ENCODE measurements around the gene C1QTNF8.

C1QTNF8 gene

GRCh38 chr16:1045993-1046911, 49.8 kb downstream of the C1QTNF8 start:
- no peaks in the 10 kb centered on the region for H3K79me2 ChIP-seq (ENCODE audit: insufficient read depth, low read length)
- H2AFZ ChIP-seq (ENCODE audit: low read depth, low read length): no peak overlapping the region
- H3K9ac ChIP-seq (ENCODE audit: low read depth, low read length): no peak overlapping the region
- H3K27me3 ChIP-seq (ENCODE audit: insufficient read depth, low read length, poor library complexity): no peaks in the 10 kb centered on the region
- no peak for TF ChIP-seq EZH2 (IDR thresholded peaks at IDR 0.05; ENCODE audit: borderline replicate concordance, low read depth, low read length, severe bottlenecking)
- H3K36me3 ChIP-seq (ENCODE audit: insufficient read depth, low read length): no peaks in the 10 kb centered on the region
- H3K4me2 ChIP-seq (ENCODE audit: insufficient read depth, low read length): no peak overlapping the region
- no peaks in the 10 kb centered on the region for H3K4me1 ChIP-seq (ENCODE audit: insufficient read depth, low read length)
- H4K20me1 ChIP-seq (ENCODE audit: insufficient read depth, low read length): no peaks in the 10 kb centered on the region
- DNase-seq (no peak), ATAC-seq (ENCODE audit: insufficient read depth, low read depth) (no peak)
- no peak overlapping the region for H3K4me3 ChIP-seq (ENCODE audit: low read depth in 1 of 2, low read length in 2 of 2)
- peaks cover 2% of the 10 kb centered on the region for H3K9me3 ChIP-seq (ENCODE audit: insufficient read depth, low read length, severe bottlenecking)
- no peak overlapping the region for H3K27ac ChIP-seq (ENCODE audit: low read length)

- Histone ChIP-seq H3K4me2 (ENCODE audit: insufficient read depth, low read length) (no peak overlapping the region), H3K27me3 (ENCODE audit: insufficient read depth, low read length, poor library complexity) (no peaks in the 10 kb centered on the region), H3K4me1 (ENCODE audit: insufficient read depth, low read length) (no peaks in the 10 kb centered on the region), H3K9me3 (ENCODE audit: insufficient read depth, low read length, severe bottlenecking) (peaks cover 2% of the 10 kb centered on the region), H3K79me2 (ENCODE audit: insufficient read depth, low read length) (no peaks in the 10 kb centered on the region), H2AFZ (ENCODE audit: low read depth, low read length) (no peak overlapping the region), H3K9ac (ENCODE audit: low read depth, low read length) (no peak overlapping the region), H3K27ac (ENCODE audit: low read length) (no peak overlapping the region), H3K36me3 (ENCODE audit: insufficient read depth, low read length) (no peaks in the 10 kb centered on the region), H3K4me3 (ENCODE audit: low read depth in 1 of 2, low read length in 2 of 2) (no peak overlapping the region), H4K20me1 (ENCODE audit: insufficient read depth, low read length) (no peaks in the 10 kb centered on the region)
- no peak for DNase-seq
- no peak for ATAC-seq (ENCODE audit: insufficient read depth, low read depth)
- no peak for TF ChIP-seq CTCF (IDR thresholded peaks at IDR 0.05; ENCODE audit: borderline replicate concordance, extremely low read depth, low read length, poor library complexity, severe bottlenecking)
- TF ChIP-seq EZH2 (IDR thresholded peaks at IDR 0.05; ENCODE audit: borderline replicate concordance, low read depth, low read length, severe bottlenecking): no peak
These were observed 50.6 kb downstream of the C1QTNF8 start for GRCh38 chr16:1045310-1045992.

- H3K36me3 ChIP-seq (ENCODE audit: insufficient read depth, low read length): no peaks in the 10 kb centered on the region
- no peak overlapping the region for H3K9ac ChIP-seq (ENCODE audit: low read depth, low read length)
- no peaks in the 10 kb centered on the region for H3K79me2 ChIP-seq (ENCODE audit: insufficient read depth, low read length)
- H3K4me1 ChIP-seq (ENCODE audit: insufficient read depth, low read length): no peaks in the 10 kb centered on the region
- no peaks in the 10 kb centered on the region for H3K27me3 ChIP-seq (ENCODE audit: insufficient read depth, low read length, poor library complexity)
- no peak for DNase-seq
- no peak overlapping the region for H3K27ac ChIP-seq (ENCODE audit: low read length)
- H4K20me1 ChIP-seq (ENCODE audit: insufficient read depth, low read length): no peaks in the 10 kb centered on the region
- H2AFZ ChIP-seq (ENCODE audit: low read depth, low read length): no peak overlapping the region
- ATAC-seq (ENCODE audit: insufficient read depth, low read depth): no peak
- no peak overlapping the region for H3K4me3 ChIP-seq (ENCODE audit: low read depth in 1 of 2, low read length in 2 of 2)
- H3K9me3 ChIP-seq (ENCODE audit: insufficient read depth, low read length, severe bottlenecking): peaks cover 2% of the 10 kb centered on the region
- no peak overlapping the region for H3K4me2 ChIP-seq (ENCODE audit: insufficient read depth, low read length)
- TF ChIP-seq CTCF (IDR thresholded peaks at IDR 0.05; ENCODE audit: borderline replicate concordance, extremely low read depth, low read length, poor library complexity, severe bottlenecking) (no peak), EZH2 (IDR thresholded peaks at IDR 0.05; ENCODE audit: borderline replicate concordance, low read depth, low read length, severe bottlenecking) (no peak)
These were observed 51.4 kb downstream of the C1QTNF8 start for GRCh38 chr16:1044460-1045309.

Measured in DND-41 (cell line).